Endothelial cell of umbilical vein (primary cell): ENCODE results near the gene RND2. TPM values are rescaled to one million over a fixed set of nuclear protein-coding genes. Genes with fewer than 3 reads are reported as not detected.

Experiments used
- BruUV-seq: library from RNA; stranded (reverse); fragments of 400-500 nt; replicated peaks from 2 replicates; lab custom pipeline; 2021; lab: Mats Ljungman, UMichigan
- CTCF ChIA-PET: fragments of 300-600, 350-600 bp; sonication (Branson Sonifier 250); formaldehyde crosslinking; loops from one replicate; lab custom pipeline; 2021; ENCODE audit warnings: antibody characterized with exemption, inconsistent platforms; lab: Charles Lee
- POLR2A ChIA-PET: fragments of 300-600, 350-600 bp; sonication (Branson Sonifier 250); formaldehyde crosslinking; loops from one replicate; lab custom pipeline; 2021; ENCODE audit warnings: antibody characterized with exemption, inconsistent platforms; lab: Charles Lee
- DNase-seq: peaks from one replicate; pipeline ENCODE4 v3.0.0-alpha.2; 2011; ENCODE audit warnings: low read depth, low spot score
- FAIRE-seq: peaks from 2 replicates; lab custom pipeline; 2011; peaks lifted over from hg19 to GRCh38; lab: Jason Lieb, UNC
- H2AFZ ChIP-seq: 2 replicates; pipeline ENCODE4 v1.6.0; 2012; ENCODE audit warnings: low read depth, low read length, control low read depth, inconsistent platforms
- H3K27ac ChIP-seq: 2 replicates; pipeline ENCODE4 v1.5.1; 2011; ENCODE audit warnings: low read depth, mild to moderate bottlenecking, control low read depth, low read length, moderate library complexity; ENCODE audit not compliant: insufficient read depth
- H3K27me3 ChIP-seq, 2 experiments: 2 replicates each; pipeline versions ENCODE4 v1.6.0 to v1.6.1; 2011; ENCODE audit warnings: low read length in 2 of 2, mixed read lengths in 1 of 2; ENCODE audit not compliant: control insufficient read depth in 2 of 2, insufficient read depth in 2 of 2
- H3K36me3 ChIP-seq, 2 experiments: 2 replicates in 1 of 2; 3 replicates in 1 of 2; pipeline ENCODE4 v1.5.1; 2011; ENCODE audit warnings: low read length in 2 of 2, mild to moderate bottlenecking in 1 of 2, moderate library complexity in 1 of 2; ENCODE audit not compliant: control insufficient read depth in 2 of 2, insufficient read depth in 2 of 2; ENCODE audit errors: extremely low read depth in 1 of 2
- H3K4me1 ChIP-seq: 3 replicates; pipeline ENCODE4 v1.5.1; 2011; ENCODE audit warnings: mild to moderate bottlenecking, low read length; ENCODE audit not compliant: control insufficient read depth, insufficient read depth; ENCODE audit errors: extremely low read depth
- H3K4me2 ChIP-seq: 2 replicates; pipeline ENCODE4 v1.6.1; 2011; ENCODE audit warnings: low read length, control low read depth, mixed read lengths; ENCODE audit not compliant: insufficient read depth
- H3K4me3 ChIP-seq, 3 experiments: fragments of 200-600 bp in 1 of 3; sonication (generic), shearing (Covaris generic) in 1 of 3; replicated peaks in 1 of 3; 2 replicates each; pipeline ENCODE4 v1.5.1; 2011 to 2016; ENCODE audit warnings: control low read depth in 3 of 3, low read length in 3 of 3, mild to moderate bottlenecking in 2 of 3, inconsistent platforms in 1 of 3, low read depth in 1 of 3, moderate library complexity in 1 of 3; ENCODE audit not compliant: insufficient read depth in 1 of 3
- H3K79me2 ChIP-seq: 2 replicates; pipeline ENCODE4 v1.6.0; 2012; ENCODE audit warnings: low read length, inconsistent platforms; ENCODE audit not compliant: control insufficient read depth, insufficient read depth
- H3K9ac ChIP-seq: replicated peaks from 2 replicates; pipeline ENCODE3; 2011; ENCODE audit warnings: low read length, control low read depth; ENCODE audit not compliant: insufficient read depth; ENCODE audit errors: extremely low read depth
- H3K9me1 ChIP-seq: replicated peaks from 3 replicates; pipeline ENCODE4 v1.6.0; 2011; ENCODE audit warnings: mild to moderate bottlenecking, low read length; ENCODE audit not compliant: control insufficient read depth, insufficient read depth; ENCODE audit errors: extremely low read depth
- H3K9me3 ChIP-seq: replicated peaks from 2 replicates; pipeline ENCODE4 v1.5.1; 2012; ENCODE audit warnings: low read length, inconsistent platforms; ENCODE audit not compliant: control insufficient read depth, insufficient read depth
- H4K20me1 ChIP-seq: replicated peaks from 2 replicates; pipeline ENCODE3; 2011; ENCODE audit warnings: mild to moderate bottlenecking, low read length; ENCODE audit not compliant: control insufficient read depth, insufficient read depth; ENCODE audit errors: extremely low read depth
- CTCF ChIP-seq, 2 donors: IDR thresholded peaks; 1 replicate in 1 of 2; 2 replicates in 1 of 2; pipeline ENCODE4 v1.5.1; 2011; ENCODE audit warnings: low read length in 2 of 2, mild to moderate bottlenecking in 2 of 2, moderate library complexity in 2 of 2, control low read depth in 1 of 2, inconsistent platforms in 1 of 2, low read depth in 1 of 2; ENCODE audit not compliant: insufficient read depth in 1 of 2; ENCODE audit errors: extremely low read depth in 1 of 2
- EZH2 ChIP-seq: IDR thresholded peaks from 2 replicates; pipeline ENCODE4 v1.6.1; 2012; ENCODE audit warnings: borderline replicate concordance, low read depth, mild to moderate bottlenecking, moderate library complexity, low read length, inconsistent platforms; ENCODE audit not compliant: severe bottlenecking
- FOS ChIP-seq: IDR thresholded peaks from 2 replicates; pipeline ENCODE4 v1.6.1; 2011; ENCODE audit warnings: mild to moderate bottlenecking, low read length, moderate library complexity, borderline replicate concordance; ENCODE audit not compliant: insufficient read depth
- MAX ChIP-seq: IDR thresholded peaks from 2 replicates; pipeline ENCODE4 v1.6.1; 2011; ENCODE audit not compliant: insufficient read depth, insufficient read length
- MYC ChIP-seq: IDR thresholded peaks from one replicate; pipeline ENCODE4 v1.6.1; 2011; ENCODE audit warnings: mild to moderate bottlenecking, low read depth, low read length
- POLR2A ChIP-seq: IDR thresholded peaks from 2 replicates; pipeline ENCODE4 v1.6.1; 2012; ENCODE audit warnings: low read depth, mild to moderate bottlenecking, control low read depth, low read length
- POLR2AphosphoS5 ChIP-seq: IDR thresholded peaks from 2 replicates; pipeline ENCODE4 v1.6.1; 2012; ENCODE audit warnings: low read depth, mild to moderate bottlenecking, control low read depth, low read length, moderate library complexity; ENCODE audit not compliant: insufficient read depth
- dilution Hi-C: fragments of 300-500 bp; cut with MboI; formaldehyde crosslinking; loops from one replicate; pipeline ENCODE4 v1.15.0; 2019; ENCODE audit warnings: low sequenced_read_pairs; ENCODE audit not compliant: extremely low pct_ligation_motif_present
- intact Hi-C: fragments of 100-400 bp; cut with micrococcal nuclease; formaldehyde crosslinking; loops from one replicate; pipeline ENCODE4 v1.10.0; 2022
- polyA plus RNA-seq, 4 experiments: library from polyadenylated mRNA; depleted of rRNA in 3 of 4; stranded (reverse) in 3 of 4; unstranded in 1 of 4; fragments of >200 nt; gene quantifications; 2 replicates each; pipeline versions ENCODE4 v1.2.1 to v1.2.3, GENCODE V29; 2011 to 2012; ENCODE audit warnings: missing spikeins in 1 of 4
- total RNA-seq: library from RNA; stranded (reverse); gene quantifications from 2 replicates; pipeline ENCODE4 v1.2.3, GENCODE V29; 2021

Gene RND2
- total and polyA plus RNA-seq, 2 donors (not counting 3 experiments of a cell fraction or from before 2014, with no cell fraction given) = 0.81 to 0.97 TPM

- Histone ChIP-seq H3K27me3 (no peaks in the 10 kb centered on the region), H4K20me1 (no peaks in the 10 kb centered on the region), H3K4me3 (peak overlapping the region; percentile 10 to 88 (median 11)), H3K9me1 (no peaks in the 10 kb centered on the region), H2AFZ (peak overlapping the region; percentile 70), H3K27ac (peak overlapping the region; percentile 1), H3K36me3 (no peaks in the 10 kb centered on the region), H3K9ac (peak overlapping the region; percentile 42), H3K4me1 (peaks cover 23% of the 10 kb centered on the region), H3K79me2 (peaks cover 16% of the 10 kb centered on the region), H3K9me3 (no peaks in the 10 kb centered on the region), H3K4me2 (peak overlapping the region; percentile 32)
- ChIA-PET POLR2A (no interaction called here), CTCF (interaction anchor here (2.2 kb wide), 1 partner anchor 17 kb away, joined by 15 read pairs; the partner anchor contains the start of gene RPL27)
- intact Hi-C loops (loop anchor here (1.0 to 2.0 kb wide), 2 partner anchors 17 to 18 kb away; partner anchors contain the start of genes AARSD1 and RPL27), dilution Hi-C loops (no loop called here)
- DNase-seq (peak; percentile 47), FAIRE-seq (peak; percentile 82)
- no TSS peak for BruUV-seq
- TF ChIP-seq CTCF (IDR thresholded peaks at IDR 0.05; ENCODE audit: extremely low read depth in 1 of 2, insufficient read depth in 1 of 2, low read depth in 1 of 2, low read length in 2 of 2) (no peak), MYC (no peak), FOS (no peak)
Observed at GRCh38 chr17:42980766-42981397, 44.1 kb upstream of the RND2 start.

GRCh38 chr17:42982266-42982665 lies 42.8 kb upstream of the RND2 start:
- Histone ChIP-seq H3K9me1 (no peaks in the 10 kb centered on the region), H2AFZ (no peak overlapping the region), H3K79me2 (peaks cover 16% of the 10 kb centered on the region), H3K27me3 (no peaks in the 10 kb centered on the region), H3K4me1 (peaks cover 23% of the 10 kb centered on the region), H3K9ac (no peak overlapping the region), H3K27ac (no peak overlapping the region), H3K4me3 (no peak overlapping the region), H3K9me3 (no peaks in the 10 kb centered on the region), H3K36me3 (peaks cover 2 to 3% of the 10 kb centered on the region in 2 experiments), H3K4me2 (no peak overlapping the region), H4K20me1 (no peaks in the 10 kb centered on the region)
- intact Hi-C loops (no loop called here), dilution Hi-C loops (no loop called here)
- FAIRE-seq (no peak), DNase-seq (no peak)
- ChIA-PET POLR2A (no interaction called here), CTCF (interaction anchor here (0.7 to 1.2 kb wide), 2 partner anchors 14 to 49 kb away, joined by 3 read pairs; no protein-coding TSS in a partner anchor)
- TSS peak; percentile 8 for BruUV-seq
- TF ChIP-seq CTCF (IDR thresholded peaks at IDR 0.05; ENCODE audit: extremely low read depth in 1 of 2, insufficient read depth in 1 of 2, low read depth in 1 of 2, low read length in 2 of 2) (no peak), POLR2AphosphoS5 (no peak), MAX (no peak), POLR2A (no peak), FOS (no peak), MYC (no peak), EZH2 (no peak)
